Endothelial cell of umbilical vein (primary cell): Measurements from ENCODE around the gene CUBN. TPM values are rescaled to one million over a fixed set of nuclear protein-coding genes. Genes with fewer than 3 reads are reported as not detected.

Experiments
- BruUV-seq: library from RNA; stranded (reverse); fragments of 400-500 nt; replicated peaks from 2 replicates; lab custom pipeline; 2021; lab: Mats Ljungman, UMichigan
- CTCF ChIA-PET: fragments of 300-600, 350-600 bp; sonication (Branson Sonifier 250); formaldehyde crosslinking; loops from one replicate; lab custom pipeline; 2021; ENCODE audit warnings: antibody characterized with exemption, inconsistent platforms; lab: Charles Lee
- POLR2A ChIA-PET: fragments of 300-600, 350-600 bp; sonication (Branson Sonifier 250); formaldehyde crosslinking; loops from one replicate; lab custom pipeline; 2021; ENCODE audit warnings: antibody characterized with exemption, inconsistent platforms; lab: Charles Lee
- DNase-seq: peaks from one replicate; pipeline ENCODE4 v3.0.0-alpha.2; 2011; ENCODE audit warnings: low read depth, low spot score
- FAIRE-seq: peaks from 2 replicates; lab custom pipeline; 2011; peaks lifted over from hg19 to GRCh38; lab: Jason Lieb, UNC
- H2AFZ ChIP-seq: 2 replicates; pipeline ENCODE4 v1.6.0; 2012; ENCODE audit warnings: low read depth, low read length, control low read depth, inconsistent platforms
- H3K27ac ChIP-seq: 2 replicates; pipeline ENCODE4 v1.5.1; 2011; ENCODE audit warnings: low read depth, mild to moderate bottlenecking, control low read depth, low read length, moderate library complexity; ENCODE audit not compliant: insufficient read depth
- H3K27me3 ChIP-seq, 2 experiments: 2 replicates each; pipeline versions ENCODE4 v1.6.0 to v1.6.1; 2011; ENCODE audit warnings: low read length in 2 of 2, mixed read lengths in 1 of 2; ENCODE audit not compliant: control insufficient read depth in 2 of 2, insufficient read depth in 2 of 2
- H3K36me3 ChIP-seq, 2 experiments: 2 replicates in 1 of 2; 3 replicates in 1 of 2; pipeline ENCODE4 v1.5.1; 2011; ENCODE audit warnings: low read length in 2 of 2, mild to moderate bottlenecking in 1 of 2, moderate library complexity in 1 of 2; ENCODE audit not compliant: control insufficient read depth in 2 of 2, insufficient read depth in 2 of 2; ENCODE audit errors: extremely low read depth in 1 of 2
- H3K4me1 ChIP-seq: 3 replicates; pipeline ENCODE4 v1.5.1; 2011; ENCODE audit warnings: mild to moderate bottlenecking, low read length; ENCODE audit not compliant: control insufficient read depth, insufficient read depth; ENCODE audit errors: extremely low read depth
- H3K4me2 ChIP-seq: 2 replicates; pipeline ENCODE4 v1.6.1; 2011; ENCODE audit warnings: low read length, control low read depth, mixed read lengths; ENCODE audit not compliant: insufficient read depth
- H3K4me3 ChIP-seq, 3 experiments: fragments of 200-600 bp in 1 of 3; sonication (generic), shearing (Covaris generic) in 1 of 3; replicated peaks in 1 of 3; 2 replicates each; pipeline ENCODE4 v1.5.1; 2011 to 2016; ENCODE audit warnings: control low read depth in 3 of 3, low read length in 3 of 3, mild to moderate bottlenecking in 2 of 3, inconsistent platforms in 1 of 3, low read depth in 1 of 3, moderate library complexity in 1 of 3; ENCODE audit not compliant: insufficient read depth in 1 of 3
- H3K79me2 ChIP-seq: 2 replicates; pipeline ENCODE4 v1.6.0; 2012; ENCODE audit warnings: low read length, inconsistent platforms; ENCODE audit not compliant: control insufficient read depth, insufficient read depth
- H3K9ac ChIP-seq: replicated peaks from 2 replicates; pipeline ENCODE3; 2011; ENCODE audit warnings: low read length, control low read depth; ENCODE audit not compliant: insufficient read depth; ENCODE audit errors: extremely low read depth
- H3K9me1 ChIP-seq: replicated peaks from 3 replicates; pipeline ENCODE4 v1.6.0; 2011; ENCODE audit warnings: mild to moderate bottlenecking, low read length; ENCODE audit not compliant: control insufficient read depth, insufficient read depth; ENCODE audit errors: extremely low read depth
- H3K9me3 ChIP-seq: replicated peaks from 2 replicates; pipeline ENCODE4 v1.5.1; 2012; ENCODE audit warnings: low read length, inconsistent platforms; ENCODE audit not compliant: control insufficient read depth, insufficient read depth
- H4K20me1 ChIP-seq: replicated peaks from 2 replicates; pipeline ENCODE3; 2011; ENCODE audit warnings: mild to moderate bottlenecking, low read length; ENCODE audit not compliant: control insufficient read depth, insufficient read depth; ENCODE audit errors: extremely low read depth
- GATA2 ChIP-seq: IDR thresholded peaks from 2 replicates; pipeline ENCODE4 v1.7.0; 2011; ENCODE audit warnings: low read depth, mild to moderate bottlenecking, moderate library complexity, mixed read lengths, low read length; ENCODE audit not compliant: insufficient read length, insufficient read depth
- JUN ChIP-seq: IDR thresholded peaks from 2 replicates; pipeline ENCODE4 v1.6.1; 2011; ENCODE audit warnings: borderline replicate concordance, low read depth; ENCODE audit not compliant: insufficient read length, insufficient read depth
- MYC ChIP-seq: IDR thresholded peaks from one replicate; pipeline ENCODE4 v1.6.1; 2011; ENCODE audit warnings: mild to moderate bottlenecking, low read depth, low read length
- POLR2A ChIP-seq: IDR thresholded peaks from 2 replicates; pipeline ENCODE4 v1.6.1; 2012; ENCODE audit warnings: low read depth, mild to moderate bottlenecking, control low read depth, low read length
- POLR2AphosphoS5 ChIP-seq: IDR thresholded peaks from 2 replicates; pipeline ENCODE4 v1.6.1; 2012; ENCODE audit warnings: low read depth, mild to moderate bottlenecking, control low read depth, low read length, moderate library complexity; ENCODE audit not compliant: insufficient read depth
- dilution Hi-C: fragments of 300-500 bp; cut with MboI; formaldehyde crosslinking; loops from one replicate; pipeline ENCODE4 v1.15.0; 2019; ENCODE audit warnings: low sequenced_read_pairs; ENCODE audit not compliant: extremely low pct_ligation_motif_present
- intact Hi-C: fragments of 100-400 bp; cut with micrococcal nuclease; formaldehyde crosslinking; loops from one replicate; pipeline ENCODE4 v1.10.0; 2022
- polyA plus RNA-seq, 4 experiments: library from polyadenylated mRNA; depleted of rRNA in 3 of 4; stranded (reverse) in 3 of 4; unstranded in 1 of 4; fragments of >200 nt; gene quantifications; 2 replicates each; pipeline versions ENCODE4 v1.2.1 to v1.2.3, GENCODE V29; 2011 to 2012; ENCODE audit warnings: missing spikeins in 1 of 4
- total RNA-seq: library from RNA; stranded (reverse); gene quantifications from 2 replicates; pipeline ENCODE4 v1.2.3, GENCODE V29; 2021
- TF ChIP-seq, protein P1 (sequence below): IDR thresholded peaks from 2 replicates; pipeline ENCODE4 v1.6.1; 2011; ENCODE audit not compliant: insufficient read depth, insufficient read length

The CUBN gene
- total and polyA plus RNA-seq, 2 donors (not counting 3 experiments of a cell fraction or from before 2014, with no cell fraction given): 2.7 to 4.6 TPM

DNA sequence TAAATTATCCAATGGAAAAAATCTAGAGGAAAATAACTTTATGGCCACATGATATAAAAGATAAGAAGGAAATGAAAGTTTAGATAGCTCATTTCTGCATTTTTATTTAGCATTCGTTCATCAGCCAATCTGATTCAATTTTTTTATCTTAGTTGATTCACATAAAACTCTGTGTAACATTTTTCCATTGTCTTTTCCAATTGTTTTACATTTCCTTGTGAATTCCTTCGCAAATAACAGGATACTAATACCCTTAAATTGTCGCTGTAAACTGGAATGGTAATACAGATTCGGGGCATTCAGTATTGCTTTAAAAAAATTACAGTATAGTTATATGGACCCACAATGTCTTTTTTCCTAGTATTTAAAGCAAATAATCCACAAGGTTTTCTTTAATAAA, 136.4 kb downstream of the CUBN start:
- intact Hi-C loops: loop anchor here (1.0 to 2.0 kb wide), 2 partner anchors 14 to 25 kb away; no protein-coding TSS in a partner anchor
- no peaks in the 10 kb centered on the region for H4K20me1 ChIP-seq
- H3K79me2 ChIP-seq: no peaks in the 10 kb centered on the region
- ChIA-PET CTCF (interaction anchor here (0.7 to 2.1 kb wide), 14 partner anchors 10 to 264 kb away, joined by 3 to 8 read pairs (median 4); partner anchors contain the start of gene TRDMT1), POLR2A (interaction anchor here (1.0 to 1.6 kb wide), 4 partner anchors 25 to 237 kb away, joined by 3 to 8 read pairs (median 6); no protein-coding TSS in a partner anchor)
- no peaks in the 10 kb centered on the region for H3K9me1 ChIP-seq
- no peak for DNase-seq
- H3K4me3 ChIP-seq: peak overlapping the region in 2 of 3 experiments; percentile 21 to 49
- TF ChIP-seq POLR2AphosphoS5 (no peak), JUN (peak; percentile 30)
- peak overlapping the region; percentile 98 for H3K27ac ChIP-seq
- H3K9ac ChIP-seq: peak overlapping the region; percentile 76
- peak overlapping the region; percentile 98 for H3K4me2 ChIP-seq
- no peaks in the 10 kb centered on the region for H3K9me3 ChIP-seq
- H2AFZ ChIP-seq: peak overlapping the region; percentile 8
- H3K27me3 ChIP-seq: no peaks in the 10 kb centered on the region
- no peaks in the 10 kb centered on the region for H3K36me3 ChIP-seq
- FAIRE-seq: peak; percentile 31
- TSS peak; percentile 35 for BruUV-seq
- dilution Hi-C loops: no loop called here
- H3K4me1 ChIP-seq: peaks cover 61% of the 10 kb centered on the region

- Histone ChIP-seq H4K20me1 (no peaks in the 10 kb centered on the region), H3K4me2 (peak overlapping the region; percentile 98), H3K9me3 (no peaks in the 10 kb centered on the region), H3K9ac (peak overlapping the region; percentile 76), H3K36me3 (no peaks in the 10 kb centered on the region), H3K27ac (peak overlapping the region; percentile 98), H3K9me1 (no peaks in the 10 kb centered on the region), H3K4me3 (peak overlapping the region in 2 of 3 experiments; percentile 21 to 49), H3K79me2 (no peaks in the 10 kb centered on the region), H3K4me1 (peaks cover 61% of the 10 kb centered on the region), H2AFZ (peak overlapping the region; percentile 8), H3K27me3 (no peaks in the 10 kb centered on the region)
- TF ChIP-seq POLR2A: peak; percentile 47
- TF ChIP-seq, protein P1, sequence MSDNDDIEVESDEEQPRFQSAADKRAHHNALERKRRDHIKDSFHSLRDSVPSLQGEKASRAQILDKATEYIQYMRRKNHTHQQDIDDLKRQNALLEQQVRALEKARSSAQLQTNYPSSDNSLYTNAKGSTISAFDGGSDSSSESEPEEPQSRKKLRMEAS: no peak
- TF ChIP-seq MYC: peak; percentile 30
- TF ChIP-seq GATA2: peak; percentile 68
- TF ChIP-seq JUN: no peak
- TF ChIP-seq POLR2AphosphoS5: peak; percentile 24
- DNase-seq: peak; percentile 85
- CTCF ChIA-PET: interaction anchor here (0.7 to 2.1 kb wide), 14 partner anchors 9 to 264 kb away, joined by 3 to 8 read pairs (median 4); partner anchors contain the start of gene TRDMT1
- intact Hi-C loops (loop anchor here (1.0 to 2.0 kb wide), 2 partner anchors 14 to 24 kb away; no protein-coding TSS in a partner anchor), dilution Hi-C loops (no loop called here)
- no TSS peak for BruUV-seq
- POLR2A ChIA-PET: interaction anchor here (1.0 to 1.6 kb wide), 4 partner anchors 24 to 238 kb away, joined by 3 to 8 read pairs (median 6); no protein-coding TSS in a partner anchor
- peak; percentile 12 for FAIRE-seq
These were observed 136.9 kb downstream of the CUBN start for GRCh38 chr10:16992611-16993119.
